ENCODE measurements around the gene GPRIN1. TPM values are rescaled to one million over a fixed set of nuclear protein-coding genes. Genes with fewer than 3 reads are reported as not detected.
"Not testable (repeated sequence)": the region's sequence is repeated elsewhere in the genome, so short reads cannot be mapped to it uniquely, and the experiment has no call there.

GPRIN1 gene
- total RNA-seq, 1 experiment from 2014 or later, result 16.7 TPM

- H3K27ac ChIP-seq (ENCODE audit: low read depth, low read length, poor library complexity, severe bottlenecking), result no peak overlapping the region
- no peaks in the 10 kb centered on the region for H3K4me1 ChIP-seq (ENCODE audit: insufficient read depth, low read length, poor library complexity, severe bottlenecking)
- ChIA-PET CTCF (no interaction called here), POLR2A (ENCODE audit: low non-redundant PET) (interaction anchor here (0.6 kb wide), 1 partner anchor 124 kb away, joined by 3 read pairs; no protein-coding TSS in a partner anchor)
- H3K27me3 ChIP-seq (replicated peaks; ENCODE audit: insufficient read depth, low read depth, low read length, poor library complexity), result no peaks in the 10 kb centered on the region
- no peaks in the 10 kb centered on the region for H3K9me3 ChIP-seq (ENCODE audit: low read depth, low read length, poor library complexity, severe bottlenecking)
- no TSS peak for BruUV-seq (replicated peaks)
- intact Hi-C loops (cut with micrococcal nuclease; ENCODE audit: unreplicated experiment), result no loop called here
- no peak overlapping the region for H3K4me3 ChIP-seq (ENCODE audit: low read depth, low read length, poor library complexity, severe bottlenecking)
- no peaks in the 10 kb centered on the region for H3K36me3 ChIP-seq (ENCODE audit: insufficient read depth, low read length, poor library complexity, severe bottlenecking)
- no peak for TF ChIP-seq EZH2 (IDR thresholded peaks at IDR 0.05; ENCODE audit: borderline replicate concordance, low read depth, low read length, poor library complexity, severe bottlenecking)
- no peak for TF ChIP-seq CTCF (conservative IDR thresholded peaks at IDR 0.05; ENCODE audit: low read depth, low read length)
- DNase-seq (ENCODE audit: low spot score), result no peak
These were observed 15.4 kb downstream of the GPRIN1 start for GRCh38 chr5:176594554-176594953.

- ChIA-PET POLR2A (ENCODE audit: low non-redundant PET) (no interaction called here), CTCF (no interaction called here)
- BruUV-seq (replicated peaks), result no TSS peak
- Histone ChIP-seq H3K36me3 (ENCODE audit: insufficient read depth, low read length, poor library complexity, severe bottlenecking) (no peaks in the 10 kb centered on the region), H3K27me3 (replicated peaks; ENCODE audit: insufficient read depth, low read depth, low read length, poor library complexity) (no peaks in the 10 kb centered on the region), H3K9me3 (ENCODE audit: low read depth, low read length, poor library complexity, severe bottlenecking) (no peaks in the 10 kb centered on the region), H3K4me1 (ENCODE audit: insufficient read depth, low read length, poor library complexity, severe bottlenecking) (no peaks in the 10 kb centered on the region), H3K27ac (ENCODE audit: low read depth, low read length, poor library complexity, severe bottlenecking) (no peak overlapping the region), H3K4me3 (ENCODE audit: low read depth, low read length, poor library complexity, severe bottlenecking) (no peak overlapping the region)
- no peak for DNase-seq (ENCODE audit: low spot score)
- intact Hi-C loops (cut with micrococcal nuclease; ENCODE audit: unreplicated experiment), result no loop called here
- TF ChIP-seq EZH2 (IDR thresholded peaks at IDR 0.05; ENCODE audit: borderline replicate concordance, low read depth, low read length, poor library complexity, severe bottlenecking), result no peak
- no peak for TF ChIP-seq CTCF (conservative IDR thresholded peaks at IDR 0.05; ENCODE audit: low read depth, low read length)
These were observed 16.6 kb downstream of the GPRIN1 start for GRCh38 chr5:176593273-176593869.

GRCh38 chr5:176592573-176592972 lies 17.4 kb downstream of the GPRIN1 start:
- CTCF ChIA-PET, result no interaction called here
- H3K9me3 ChIP-seq (ENCODE audit: low read depth, low read length, poor library complexity, severe bottlenecking), result no peaks in the 10 kb centered on the region
- H3K27ac ChIP-seq (ENCODE audit: low read depth, low read length, poor library complexity, severe bottlenecking), result no peak overlapping the region
- BruUV-seq (replicated peaks), result no TSS peak
- no peaks in the 10 kb centered on the region for H3K4me1 ChIP-seq (ENCODE audit: insufficient read depth, low read length, poor library complexity, severe bottlenecking)
- no peaks in the 10 kb centered on the region for H3K36me3 ChIP-seq (ENCODE audit: insufficient read depth, low read length, poor library complexity, severe bottlenecking)
- no peak overlapping the region for H3K4me3 ChIP-seq (ENCODE audit: low read depth, low read length, poor library complexity, severe bottlenecking)
- no peaks in the 10 kb centered on the region for H3K27me3 ChIP-seq (replicated peaks; ENCODE audit: insufficient read depth, low read depth, low read length, poor library complexity)
- intact Hi-C loops (cut with micrococcal nuclease; ENCODE audit: unreplicated experiment), result no loop called here
- POLR2A ChIA-PET (ENCODE audit: low non-redundant PET), result no interaction called here
- TF ChIP-seq CTCF (conservative IDR thresholded peaks at IDR 0.05; ENCODE audit: low read depth, low read length) (no peak), EZH2 (IDR thresholded peaks at IDR 0.05; ENCODE audit: borderline replicate concordance, low read depth, low read length, poor library complexity, severe bottlenecking) (no peak)
- no peak for DNase-seq (ENCODE audit: low spot score)

GRCh38 chr5:176591667-176592066 lies 18.3 kb downstream of the GPRIN1 start:
- BruUV-seq (replicated peaks); H3K9me3 ChIP-seq (ENCODE audit: low read depth, low read length, poor library complexity, severe bottlenecking): not testable (repeated sequence)

More at GRCh38 chr5:176591667-176592066, 18.3 kb downstream of the GPRIN1 start:
- DNase-seq (ENCODE audit: low spot score); H3K27ac ChIP-seq (ENCODE audit: low read depth, low read length, poor library complexity, severe bottlenecking); intact Hi-C loops (cut with micrococcal nuclease; ENCODE audit: unreplicated experiment); H3K4me3 ChIP-seq (ENCODE audit: low read depth, low read length, poor library complexity, severe bottlenecking); H3K27me3 ChIP-seq (replicated peaks; ENCODE audit: insufficient read depth, low read depth, low read length, poor library complexity); POLR2A ChIA-PET (ENCODE audit: low non-redundant PET); H3K4me1 ChIP-seq (ENCODE audit: insufficient read depth, low read length, poor library complexity, severe bottlenecking); CTCF ChIA-PET; H3K36me3 ChIP-seq (ENCODE audit: insufficient read depth, low read length, poor library complexity, severe bottlenecking): not testable (repeated sequence)

Measured in A673 (cell line).